NCI-H2196 (cell line): ENCODE data around the gene TMEM79.
"Not testable (repeated sequence)": the region's sequence is repeated elsewhere in the genome, so short reads cannot be mapped to it uniquely, and the experiment has no call there.

Source experiments
- DNase-seq: peaks from one replicate; lab custom pipeline; 2025; ENCODE audit not compliant: unreplicated experiment; lab: John Stamatoyannopoulos, UW

TMEM79 gene

GRCh38 chr1:156298852-156299357, 14.8 kb downstream of the TMEM79 start, which contains the start of gene VHLL:
TSS of gene VHLL (minus strand) at chr1:156299307. CDS start at chr1:156299189, 118 bp downstream.
- no peak for DNase-seq

- no peak for DNase-seq
These were observed 19.1 kb downstream of the TMEM79 start for GRCh38 chr1:156303241-156303640.

DNA sequence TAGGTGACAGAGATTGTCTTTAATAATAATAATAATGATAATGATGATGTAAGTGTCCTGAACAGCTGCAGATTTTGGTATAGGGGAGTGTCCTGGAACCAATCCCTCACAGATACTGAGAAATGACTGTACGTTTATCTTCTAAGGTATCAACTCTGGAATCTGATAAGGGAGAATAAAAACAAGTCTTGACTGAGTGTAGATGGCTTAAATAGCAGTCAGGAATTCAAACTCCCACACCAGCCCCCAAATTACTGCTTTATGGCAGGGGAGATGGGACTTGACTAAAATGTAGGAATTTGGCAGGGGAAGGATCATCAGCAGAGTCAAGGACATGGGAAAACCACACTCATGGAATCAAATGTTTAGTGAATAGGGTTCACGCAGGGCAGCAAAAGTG, 21.1 kb downstream of the TMEM79 start:
- no peak for DNase-seq

DNA sequence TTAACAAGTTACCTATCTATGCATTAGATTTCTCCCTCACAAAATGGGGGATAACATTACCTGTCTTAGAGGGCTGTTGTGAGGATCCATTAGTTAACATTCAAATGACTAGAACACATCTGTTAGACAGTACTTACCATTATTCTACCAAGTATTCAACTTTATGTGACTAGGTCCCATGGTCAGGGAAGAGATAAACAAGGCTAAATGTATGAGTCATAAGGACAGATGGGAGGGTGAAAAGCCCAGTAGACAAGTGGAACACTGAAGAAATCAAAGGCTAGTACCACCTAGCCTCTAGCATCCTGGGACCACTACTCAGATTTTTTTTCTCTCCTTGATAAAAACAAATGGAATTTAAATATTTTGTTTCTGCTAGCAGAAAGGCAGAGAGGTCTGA, 24.0 kb downstream of the TMEM79 start:
- no peak for DNase-seq

- no peak for DNase-seq
These were observed 26.8 kb downstream of the TMEM79 start for GRCh38 chr1:156310962-156311361.

DNA sequence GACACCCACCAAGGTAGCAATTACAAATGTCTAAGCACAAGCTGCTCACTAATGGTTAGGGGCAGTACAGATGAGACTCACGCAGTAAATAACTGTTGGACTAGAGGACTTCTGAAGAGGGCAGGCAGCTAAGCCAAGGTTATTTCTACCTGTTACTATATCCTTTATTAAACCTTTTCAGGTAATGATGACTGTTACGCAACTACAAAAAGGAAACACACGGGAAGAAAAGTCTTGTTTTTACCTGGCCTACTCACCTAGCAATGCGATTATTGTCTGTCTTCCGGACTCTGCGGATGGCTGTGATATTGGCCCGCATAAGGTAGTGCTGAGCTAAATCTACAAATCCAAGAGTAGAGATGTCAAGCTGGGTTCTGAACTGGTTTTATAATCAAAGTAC, 32.8 kb downstream of the TMEM79 start:
- no peak for DNase-seq

DNA sequence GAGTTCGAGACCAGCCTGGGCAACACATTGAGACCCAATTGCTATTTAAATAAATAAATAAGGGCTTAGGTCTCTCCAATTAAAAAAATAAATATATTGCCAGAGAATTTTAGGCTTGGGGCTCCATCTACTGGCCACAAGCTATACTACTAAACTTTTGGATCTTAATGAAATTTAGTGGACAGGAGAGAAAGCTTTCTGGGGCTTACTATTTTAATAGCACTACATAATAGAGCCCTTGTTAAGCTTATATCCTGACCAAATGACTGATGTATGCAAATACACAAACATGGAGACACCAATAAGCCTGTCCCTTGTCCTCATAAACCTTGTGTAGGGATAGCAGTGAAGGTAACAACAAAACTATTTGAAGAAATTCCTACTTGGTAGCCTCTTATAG, 35.5 kb downstream of the TMEM79 start:
- DNase-seq = peak; percentile 26

- DNase-seq = no peak
These were observed 36.4 kb downstream of the TMEM79 start for GRCh38 chr1:156320560-156320959.

DNA sequence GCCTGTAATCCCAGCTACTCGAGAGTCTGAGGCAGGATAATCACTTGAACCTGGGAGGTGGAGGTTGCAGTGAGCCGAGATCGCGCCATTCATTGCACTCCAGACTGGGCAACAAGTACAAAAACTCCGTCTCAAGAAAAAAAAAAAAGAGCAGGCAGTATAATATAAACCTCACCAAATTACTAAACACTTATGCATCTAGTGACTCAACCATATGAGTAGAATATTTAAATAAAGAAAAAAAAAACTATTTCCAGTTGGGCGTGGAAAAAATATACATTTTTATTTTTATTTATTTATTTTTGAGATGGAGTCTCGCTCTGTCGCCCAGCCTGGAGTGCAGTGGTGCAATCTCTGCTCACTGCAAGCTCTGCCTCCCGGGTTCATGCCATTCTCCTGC, 39.1 kb downstream of the TMEM79 start:
- DNase-seq = not testable (repeated sequence)

- DNase-seq = no peak
These were observed 52.1 kb downstream of the TMEM79 start for GRCh38 chr1:156336242-156336641.

DNA sequence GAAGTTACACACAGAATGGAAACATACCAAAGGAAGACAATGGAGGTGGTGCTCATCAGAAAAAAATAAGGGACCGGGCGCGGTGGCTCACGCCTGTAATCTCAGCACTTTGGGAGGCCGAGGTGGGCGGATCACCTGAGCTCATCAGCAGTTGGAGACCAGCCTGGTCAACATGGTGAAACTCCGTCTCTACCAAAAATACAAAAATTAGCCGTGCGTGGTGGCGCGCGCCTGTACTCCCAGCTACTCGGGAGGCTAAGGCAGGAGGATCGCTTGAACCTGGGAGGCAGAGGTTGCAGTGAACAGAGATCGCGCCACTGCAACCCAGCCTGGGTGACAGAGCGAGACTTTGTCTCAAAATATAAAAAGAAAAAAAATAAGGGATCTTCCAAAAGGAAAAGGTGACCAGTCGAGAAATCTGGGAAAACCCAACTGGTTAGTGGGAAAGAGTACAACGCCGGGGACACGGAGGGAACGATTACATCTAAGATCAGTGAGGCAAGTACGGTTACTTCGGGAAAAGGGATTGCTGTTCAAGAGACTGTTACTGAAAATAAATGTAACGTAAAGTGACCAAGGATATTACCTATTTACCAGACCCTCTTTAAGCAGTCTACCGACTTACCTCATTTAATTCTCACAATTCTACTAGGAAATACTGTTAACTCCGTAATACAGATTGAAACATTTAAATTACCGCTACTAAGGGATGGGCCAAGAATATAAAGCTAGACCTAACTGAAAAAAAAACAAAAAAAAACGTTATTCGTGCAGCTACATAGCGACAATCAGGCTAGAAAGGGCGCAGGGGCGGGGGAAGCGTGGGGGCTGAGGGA, 53.1 kb downstream of the TMEM79 start:
- no peak for DNase-seq

DNA sequence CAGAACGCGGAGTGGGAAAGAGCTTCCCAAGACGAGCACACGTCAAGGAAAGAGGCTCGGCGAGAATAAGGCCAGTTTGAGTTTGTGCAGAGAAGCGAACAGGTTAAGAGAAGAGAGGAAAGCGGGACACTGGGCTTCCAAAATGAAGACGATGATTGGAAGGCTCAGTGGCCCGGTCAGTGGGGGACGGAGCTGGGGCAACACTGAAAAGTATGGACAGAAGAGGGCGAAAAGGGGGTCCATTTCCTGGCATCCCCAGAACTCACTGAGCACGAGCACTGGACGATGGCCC, 53.7 kb downstream of the TMEM79 start:
- DNase-seq = peak; percentile 34

DNA sequence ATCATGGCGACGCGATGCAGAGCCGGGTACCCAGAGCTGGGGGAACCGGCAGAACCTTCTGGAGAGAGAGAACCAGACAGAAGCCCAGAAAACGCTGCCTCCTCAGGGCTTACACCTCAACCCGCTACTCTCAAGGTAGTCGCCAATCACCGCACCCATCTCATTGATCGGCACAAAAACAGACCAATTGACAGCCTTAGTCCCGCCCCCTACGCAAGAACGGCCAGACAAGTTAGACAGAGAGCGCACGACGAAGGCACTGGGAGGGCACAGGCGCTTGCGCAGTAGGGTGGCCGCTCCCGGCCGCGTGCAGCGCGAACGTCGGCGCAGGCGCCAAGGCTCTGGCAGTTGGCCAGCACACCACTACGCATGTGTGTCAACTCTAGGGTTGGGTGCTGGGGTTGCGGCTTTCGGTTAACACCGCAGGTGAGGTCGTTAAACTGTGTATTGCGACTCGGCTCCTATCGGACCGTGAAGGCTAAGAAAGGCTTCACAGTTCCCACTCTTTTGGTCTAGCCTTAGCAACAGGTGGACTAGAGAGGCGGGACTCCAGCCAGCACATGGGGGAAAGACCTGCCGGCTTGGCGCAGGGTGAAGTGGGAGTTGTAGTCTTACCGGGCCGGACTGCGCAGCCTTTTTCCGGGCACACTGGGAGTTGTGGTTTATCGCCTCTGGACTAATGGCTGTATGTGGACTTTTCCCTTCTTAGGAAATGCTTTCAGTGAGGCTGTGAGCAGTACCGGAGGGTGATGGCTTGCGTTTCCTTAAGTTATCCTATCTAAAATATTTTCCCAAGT, 54.3 kb downstream of the TMEM79 start, which contains the start of the genes CCT3 and TSACC:
Gene CCT3, minus strand, starts transcription at position 113 of the 797 bp plus-strand sequence. Its CDS starts 108 bp downstream, at position 5.
Gene TSACC, plus strand, starts transcription at position 347 of the 797 bp plus-strand sequence. CDS start 1,232 bp downstream, outside the sequence.
- peak; percentile 99 for DNase-seq
